Astrocyte (in vitro differentiated cells and primary cell): ENCODE data around the gene ABCA3. TPM values are rescaled to one million over a fixed set of nuclear protein-coding genes. Genes with fewer than 3 reads are reported as not detected.

Source experiments
- DNase-seq: peaks from one replicate; pipeline ENCODE4 v3.0.0-alpha.2; 2010; ENCODE audit warnings: low read depth
- FAIRE-seq: peaks from 2 replicates; lab custom pipeline; 2011; peaks lifted over from hg19 to GRCh38; lab: Jason Lieb, UNC
- H2AFZ ChIP-seq: 2 replicates; pipeline ENCODE4 v1.6.0; 2012; ENCODE audit warnings: low read depth, low read length, inconsistent platforms
- H3K27ac ChIP-seq: 2 replicates; pipeline ENCODE4 v1.5.1; 2011; ENCODE audit warnings: low read depth, low read length, inconsistent platforms
- H3K27me3 ChIP-seq: 2 replicates; pipeline ENCODE4 v1.6.0; 2011; ENCODE audit warnings: low read length, inconsistent platforms; ENCODE audit not compliant: insufficient read depth
- H3K36me3 ChIP-seq: 2 replicates; pipeline ENCODE4 v1.5.1; 2011; ENCODE audit warnings: low read length, inconsistent platforms; ENCODE audit not compliant: insufficient read depth
- H3K4me1 ChIP-seq: 2 replicates; pipeline ENCODE4 v1.5.1; 2011; ENCODE audit warnings: low read length, inconsistent platforms; ENCODE audit not compliant: insufficient read depth
- H3K4me2 ChIP-seq: 2 replicates; pipeline ENCODE4 v1.6.0; 2012; ENCODE audit warnings: low read length, inconsistent platforms
- H3K4me3 ChIP-seq: 2 replicates; pipeline ENCODE4 v1.5.1; 2011; ENCODE audit warnings: low read depth, mild to moderate bottlenecking, low read length, inconsistent platforms; ENCODE audit not compliant: insufficient read depth
- H3K79me2 ChIP-seq: 2 replicates; pipeline ENCODE4 v1.6.0; 2012; ENCODE audit warnings: mild to moderate bottlenecking, low read length, inconsistent platforms; ENCODE audit not compliant: insufficient read depth
- H3K9ac ChIP-seq: 2 replicates; pipeline ENCODE4 v1.6.0; 2012; ENCODE audit warnings: mild to moderate bottlenecking, low read length, inconsistent platforms
- H3K9me3 ChIP-seq: 2 replicates; pipeline ENCODE4 v1.5.1; 2012; ENCODE audit warnings: low read depth, mild to moderate bottlenecking, low read length, inconsistent platforms; ENCODE audit not compliant: insufficient read depth
- H4K20me1 ChIP-seq: 2 replicates; pipeline ENCODE4 v1.6.0; 2012; ENCODE audit warnings: low read length, inconsistent platforms; ENCODE audit not compliant: insufficient read depth
- H3K27ac Mint-ChIP-seq: one replicate; pipeline ENCODE4 v1.8.0; 2021; ENCODE audit warnings: mild to moderate bottlenecking, mixed read lengths; ENCODE audit not compliant: unreplicated experiment
- H3K27me3 Mint-ChIP-seq: one replicate; pipeline ENCODE4 v1.8.0; 2021; ENCODE audit warnings: low read depth, mixed read lengths; ENCODE audit not compliant: unreplicated experiment
- H3K36me3 Mint-ChIP-seq: one replicate; pipeline ENCODE4 v1.8.0; 2021; ENCODE audit warnings: low read depth, mixed read lengths; ENCODE audit not compliant: unreplicated experiment
- H3K4me1 Mint-ChIP-seq: one replicate; pipeline ENCODE4 v1.8.0; 2021; ENCODE audit warnings: low read depth, mixed read lengths; ENCODE audit not compliant: unreplicated experiment
- H3K4me3 Mint-ChIP-seq: one replicate; pipeline ENCODE4 v1.8.0; 2021; ENCODE audit warnings: mild to moderate bottlenecking, moderate library complexity, mixed read lengths; ENCODE audit not compliant: unreplicated experiment
- H3K9me3 Mint-ChIP-seq: one replicate; pipeline ENCODE4 v1.8.0; 2021; ENCODE audit warnings: mild to moderate bottlenecking, mixed read lengths; ENCODE audit not compliant: unreplicated experiment
- EZH2 ChIP-seq: IDR thresholded peaks from 2 replicates; pipeline ENCODE4 v1.6.1; 2012; ENCODE audit warnings: mild to moderate bottlenecking, low read length, inconsistent platforms; ENCODE audit not compliant: insufficient read depth
- total RNA-seq: library from RNA; stranded (reverse); gene quantifications from 2 replicates; pipeline ENCODE4 v1.2.1, GENCODE V29; 2021
- TF ChIP-seq, protein P1 (sequence below): IDR thresholded peaks from 2 replicates; pipeline ENCODE4 v1.5.1; 2011; ENCODE audit warnings: low read depth, mild to moderate bottlenecking, inconsistent platforms, low read length, moderate library complexity; ENCODE audit not compliant: insufficient read depth

ABCA3 gene
- total RNA-seq, 1 donor from 2014 or later = 4.8 TPM

DNA sequence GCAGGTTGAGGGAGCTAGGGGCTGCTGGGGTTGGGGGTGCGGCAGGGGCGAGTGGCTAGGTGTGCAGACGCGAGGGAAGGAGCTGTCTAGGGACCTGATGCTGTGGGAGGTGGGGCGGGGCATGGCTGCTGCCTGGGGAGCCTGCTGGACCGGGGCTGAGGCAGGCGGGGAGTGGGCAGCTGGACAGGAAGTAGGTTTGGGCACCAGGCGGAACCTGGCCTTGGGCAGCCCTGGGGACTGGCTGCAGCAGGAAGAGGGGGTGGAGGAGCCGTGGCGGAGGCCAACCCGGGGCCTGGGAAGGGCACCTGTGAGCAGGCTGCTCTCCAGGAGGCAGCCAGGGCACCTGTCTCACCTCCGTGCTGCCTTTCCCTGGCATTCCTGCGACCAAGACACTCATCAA, 110.2 kb downstream of the ABCA3 start:
- Histone ChIP-seq H2AFZ (no peak overlapping the region), H3K36me3 (peaks cover 4% of the 10 kb centered on the region), H4K20me1 (peaks cover 61% of the 10 kb centered on the region), H3K4me2 (no peak overlapping the region), H3K27me3 (no peaks in the 10 kb centered on the region), H3K27ac (no peak overlapping the region), H3K9ac (no peak overlapping the region), H3K79me2 (peaks cover 34% of the 10 kb centered on the region), H3K9me3 (no peaks in the 10 kb centered on the region), H3K4me1 (peaks cover 7% of the 10 kb centered on the region), H3K4me3 (no peak overlapping the region)
- TF ChIP-seq, protein P1, sequence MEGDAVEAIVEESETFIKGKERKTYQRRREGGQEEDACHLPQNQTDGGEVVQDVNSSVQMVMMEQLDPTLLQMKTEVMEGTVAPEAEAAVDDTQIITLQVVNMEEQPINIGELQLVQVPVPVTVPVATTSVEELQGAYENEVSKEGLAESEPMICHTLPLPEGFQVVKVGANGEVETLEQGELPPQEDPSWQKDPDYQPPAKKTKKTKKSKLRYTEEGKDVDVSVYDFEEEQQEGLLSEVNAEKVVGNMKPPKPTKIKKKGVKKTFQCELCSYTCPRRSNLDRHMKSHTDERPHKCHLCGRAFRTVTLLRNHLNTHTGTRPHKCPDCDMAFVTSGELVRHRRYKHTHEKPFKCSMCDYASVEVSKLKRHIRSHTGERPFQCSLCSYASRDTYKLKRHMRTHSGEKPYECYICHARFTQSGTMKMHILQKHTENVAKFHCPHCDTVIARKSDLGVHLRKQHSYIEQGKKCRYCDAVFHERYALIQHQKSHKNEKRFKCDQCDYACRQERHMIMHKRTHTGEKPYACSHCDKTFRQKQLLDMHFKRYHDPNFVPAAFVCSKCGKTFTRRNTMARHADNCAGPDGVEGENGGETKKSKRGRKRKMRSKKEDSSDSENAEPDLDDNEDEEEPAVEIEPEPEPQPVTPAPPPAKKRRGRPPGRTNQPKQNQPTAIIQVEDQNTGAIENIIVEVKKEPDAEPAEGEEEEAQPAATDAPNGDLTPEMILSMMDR = no peak
- no peaks in the 10 kb centered on the region for H3K27me3 Mint-ChIP-seq
- peaks cover 7% of the 10 kb centered on the region for H3K4me1 Mint-ChIP-seq
- FAIRE-seq (no peak), DNase-seq (no peak)
- no peaks in the 10 kb centered on the region for H3K9me3 Mint-ChIP-seq
- H3K27ac Mint-ChIP-seq = no peak overlapping the region
- H3K4me3 Mint-ChIP-seq = no peak overlapping the region
- peaks cover 6% of the 10 kb centered on the region for H3K36me3 Mint-ChIP-seq

DNA sequence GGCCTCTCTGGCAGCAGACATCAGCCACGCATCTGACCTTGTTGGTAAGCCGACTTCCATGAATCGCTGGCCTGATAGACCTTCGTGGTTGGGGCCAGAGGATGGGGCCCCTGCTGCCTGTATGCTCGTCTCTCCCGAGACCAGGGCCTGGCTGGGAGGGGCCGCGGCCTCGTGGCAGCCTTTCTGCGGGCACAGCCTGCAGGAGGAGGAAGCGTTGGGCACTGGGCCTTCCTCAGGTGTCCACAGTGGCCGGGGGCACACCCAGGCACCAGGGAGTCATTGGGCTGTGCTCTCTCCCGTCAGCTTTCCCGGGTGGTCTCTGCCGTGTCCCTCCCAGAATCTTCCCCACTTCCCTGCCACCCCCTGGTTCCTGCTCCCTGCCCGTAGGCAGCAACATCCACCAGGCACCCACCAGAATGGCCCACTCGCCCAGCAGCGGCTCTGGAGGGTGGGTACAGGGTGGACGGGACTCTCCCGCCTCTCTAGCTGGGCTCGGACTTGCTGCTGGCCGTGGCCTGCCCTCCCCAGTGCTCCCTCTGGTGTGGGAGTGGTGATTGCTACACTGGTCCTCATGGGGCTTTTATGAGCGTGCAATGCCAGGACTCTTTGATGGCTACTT, 110.8 kb downstream of the ABCA3 start:
- Histone ChIP-seq H3K9me3 (no peaks in the 10 kb centered on the region), H3K36me3 (peaks cover 4% of the 10 kb centered on the region), H3K4me1 (peaks cover 7% of the 10 kb centered on the region), H3K27me3 (no peaks in the 10 kb centered on the region), H3K27ac (no peak overlapping the region), H3K4me3 (no peak overlapping the region), H4K20me1 (peaks cover 66% of the 10 kb centered on the region), H2AFZ (no peak overlapping the region), H3K9ac (no peak overlapping the region), H3K79me2 (peaks cover 40% of the 10 kb centered on the region), H3K4me2 (no peak overlapping the region)
- peaks cover 7% of the 10 kb centered on the region for H3K4me1 Mint-ChIP-seq
- no peak for TF ChIP-seq EZH2
- TF ChIP-seq, protein P1 = no peak
- no peak overlapping the region for H3K27ac Mint-ChIP-seq
- DNase-seq (no peak), FAIRE-seq (no peak)
- no peak overlapping the region for H3K4me3 Mint-ChIP-seq
- H3K9me3 Mint-ChIP-seq = no peaks in the 10 kb centered on the region
- H3K36me3 Mint-ChIP-seq = peaks cover 6% of the 10 kb centered on the region
- no peaks in the 10 kb centered on the region for H3K27me3 Mint-ChIP-seq

DNA sequence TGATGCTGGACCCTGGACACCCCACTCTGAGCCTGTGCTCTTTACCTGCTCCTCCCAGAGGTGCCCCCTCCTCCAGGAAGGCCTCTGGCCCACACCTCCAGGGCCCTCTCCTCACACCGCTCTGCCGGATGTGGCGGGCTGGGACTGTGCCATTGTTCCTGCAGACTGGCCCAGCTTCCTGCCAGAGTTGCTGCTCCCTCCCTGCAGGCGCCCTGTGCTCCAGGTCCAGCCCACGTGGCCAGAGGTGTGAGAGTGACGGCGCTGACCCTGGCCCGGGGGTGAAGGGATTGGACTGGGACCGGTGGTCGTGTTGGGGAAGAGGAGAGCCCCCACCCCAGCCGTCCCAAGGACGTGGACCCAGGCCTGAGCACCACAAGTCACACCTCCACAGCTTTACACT, 111.4 kb downstream of the ABCA3 start:
- Histone ChIP-seq H4K20me1 (peaks cover 72% of the 10 kb centered on the region), H3K4me2 (no peak overlapping the region), H3K36me3 (peaks cover 4% of the 10 kb centered on the region), H3K4me3 (no peak overlapping the region), H3K27me3 (no peaks in the 10 kb centered on the region), H3K9ac (no peak overlapping the region), H3K4me1 (peaks cover 9% of the 10 kb centered on the region), H3K79me2 (peaks cover 46% of the 10 kb centered on the region), H3K27ac (no peak overlapping the region), H2AFZ (no peak overlapping the region), H3K9me3 (no peaks in the 10 kb centered on the region)
- no peak for DNase-seq
- Mint-ChIP-seq H3K36me3 (peaks cover 6% of the 10 kb centered on the region), H3K4me1 (peaks cover 7% of the 10 kb centered on the region), H3K9me3 (no peaks in the 10 kb centered on the region), H3K27ac (no peak overlapping the region), H3K4me3 (no peak overlapping the region), H3K27me3 (no peaks in the 10 kb centered on the region)
- FAIRE-seq = no peak
- TF ChIP-seq EZH2 = no peak
- TF ChIP-seq, protein P1 = no peak
